HL-60/S4 treated with retinoic acid at 250 ng/mL for 4 days and 3 days (cell line): ENCODE data around the gene CSHL1.
"Not testable (repeated sequence)": the region's sequence is repeated elsewhere in the genome, so short reads cannot be mapped to it uniquely, and the experiment has no call there.

Source experiments
- in situ Hi-C: fragments of 300-500 bp; cut with MboI; formaldehyde crosslinking; loops from 2 replicates; pipeline ENCODE4 v1.7.0; 2022; ENCODE audit warnings: low sequenced_read_pairs

CSHL1 gene

GRCh38 chr17:63920050-63920449, 9.0 kb upstream of the CSHL1 start:
- in situ Hi-C loops = loop anchor here (10.0 to 25.0 kb wide), 2 partner anchors 215 to 367 kb away; partner anchors contain the start of gene ERN1

- in situ Hi-C loops = loop anchor here (25.0 kb wide), 1 partner anchor 368 kb away; no protein-coding TSS in a partner anchor
Measured at GRCh38 chr17:63919311-63919723, 8.3 kb upstream of the CSHL1 start.

- in situ Hi-C loops = loop anchor here (25.0 kb wide), 1 partner anchor 368 kb away; no protein-coding TSS in a partner anchor
Measured at GRCh38 chr17:63918789-63919305, 7.8 kb upstream of the CSHL1 start, which contains the start of gene GH1. GH1 (minus strand) TSS chr17:63918839; CDS start chr17:63918776, 63 bp downstream.

GRCh38 chr17:63918305-63918704, 7.2 kb upstream of the CSHL1 start:
- in situ Hi-C loops = loop anchor here (25.0 kb wide), 1 partner anchor 369 kb away; no protein-coding TSS in a partner anchor

GRCh38 chr17:63917646-63918045, 6.6 kb upstream of the CSHL1 start:
- in situ Hi-C loops = loop anchor here (25.0 kb wide), 1 partner anchor 370 kb away; no protein-coding TSS in a partner anchor

- in situ Hi-C loops = loop anchor here (25.0 kb wide), 1 partner anchor 370 kb away; no protein-coding TSS in a partner anchor
Measured at GRCh38 chr17:63917206-63917605, 6.1 kb upstream of the CSHL1 start.

GRCh38 chr17:63916566-63917185, 5.6 kb upstream of the CSHL1 start:
- in situ Hi-C loops = loop anchor here (25.0 kb wide), 1 partner anchor 371 kb away; no protein-coding TSS in a partner anchor

GRCh38 chr17:63915753-63916152, 4.7 kb upstream of the CSHL1 start:
- in situ Hi-C loops = loop anchor here (25.0 kb wide), 1 partner anchor 372 kb away; no protein-coding TSS in a partner anchor

GRCh38 chr17:63914471-63914870, 3.4 kb upstream of the CSHL1 start:
- in situ Hi-C loops = loop anchor here (25.0 kb wide), 1 partner anchor 373 kb away; no protein-coding TSS in a partner anchor

- in situ Hi-C loops = loop anchor here (25.0 kb wide), 1 partner anchor 376 kb away; no protein-coding TSS in a partner anchor
Measured at GRCh38 chr17:63911657-63912100, 621 bp upstream of the CSHL1 start.

GRCh38 chr17:63910096-63910495, 962 bp downstream of the CSHL1 start:
- in situ Hi-C loops = loop anchor here (25.0 kb wide), 1 partner anchor 377 kb away; no protein-coding TSS in a partner anchor

- in situ Hi-C loops = loop anchor here (25.0 kb wide), 1 partner anchor 378 kb away; no protein-coding TSS in a partner anchor
Measured at GRCh38 chr17:63909586-63909985, 1.5 kb downstream of the CSHL1 start.

- in situ Hi-C loops = loop anchor here (25.0 kb wide), 1 partner anchor 380 kb away; no protein-coding TSS in a partner anchor
Measured at GRCh38 chr17:63907161-63907778, 3.8 kb downstream of the CSHL1 start.

- in situ Hi-C loops = loop anchor here (25.0 kb wide), 1 partner anchor 383 kb away; no protein-coding TSS in a partner anchor
Measured at GRCh38 chr17:63904796-63905195, 6.3 kb downstream of the CSHL1 start.

- in situ Hi-C loops = loop anchor here (25.0 kb wide), 1 partner anchor 384 kb away; no protein-coding TSS in a partner anchor
Measured at GRCh38 chr17:63903787-63904201, 7.3 kb downstream of the CSHL1 start.

- in situ Hi-C loops = loop anchor here (25.0 kb wide), 1 partner anchor 385 kb away; no protein-coding TSS in a partner anchor
Measured at GRCh38 chr17:63901971-63902370, 9.1 kb downstream of the CSHL1 start.

- in situ Hi-C loops = not testable (repeated sequence)
Measured at GRCh38 chr17:63898899-63899798, 11.9 kb downstream of the CSHL1 start.

- in situ Hi-C loops = not testable (repeated sequence)
Measured at GRCh38 chr17:63896524-63897354, 14.3 kb downstream of the CSHL1 start, which contains the start of gene CSH1. CSH1 (minus strand) TSS chr17:63896574; CDS start chr17:63896511, 63 bp downstream.

- in situ Hi-C loops = not testable (repeated sequence)
Measured at GRCh38 chr17:63894821-63895220, 16.2 kb downstream of the CSHL1 start.
